Stimulated activated CD4-positive, alpha-beta T cell treated with anti-CD3 and anti-CD28 coated beads, Interleukin-1b, Interleukin-23, amount 100 ng/mL, for 4 hours (primary cell): Measurements from ENCODE around the gene MUTYH.
"Not testable (repeated sequence)": the region's sequence is repeated elsewhere in the genome, so short reads cannot be mapped to it uniquely, and the experiment has no call there.

Source experiments
- DNase-seq, 2 donors: peaks; one replicate each; pipeline ENCODE4 v3.0.0-alpha.2; 2020; ENCODE audit warnings: low read depth in 2 of 2

MUTYH gene

GRCh38 chr1:45321444-45321843, 18.8 kb downstream of the MUTYH start:
- no peak for DNase-seq

DNA sequence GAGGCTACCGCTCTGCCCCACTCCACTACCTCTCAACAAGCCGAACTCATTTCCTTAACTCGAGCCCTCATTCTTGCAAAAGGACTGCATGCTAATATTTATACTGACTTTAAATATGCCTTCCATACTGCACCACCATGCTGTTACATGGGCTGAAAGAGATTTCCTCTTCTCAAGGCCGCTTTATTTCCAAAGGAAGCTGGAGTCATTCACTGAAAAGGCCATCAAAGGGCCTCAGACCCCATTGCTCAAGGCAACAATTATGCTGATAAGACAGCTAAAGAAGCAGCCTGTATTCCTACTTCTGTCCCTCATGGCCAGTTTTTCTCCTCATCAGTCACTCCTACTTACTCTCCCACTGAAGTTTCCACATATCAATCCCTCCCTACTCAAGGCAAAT, 20.5 kb downstream of the MUTYH start:
- DNase-seq, result no peak

DNA sequence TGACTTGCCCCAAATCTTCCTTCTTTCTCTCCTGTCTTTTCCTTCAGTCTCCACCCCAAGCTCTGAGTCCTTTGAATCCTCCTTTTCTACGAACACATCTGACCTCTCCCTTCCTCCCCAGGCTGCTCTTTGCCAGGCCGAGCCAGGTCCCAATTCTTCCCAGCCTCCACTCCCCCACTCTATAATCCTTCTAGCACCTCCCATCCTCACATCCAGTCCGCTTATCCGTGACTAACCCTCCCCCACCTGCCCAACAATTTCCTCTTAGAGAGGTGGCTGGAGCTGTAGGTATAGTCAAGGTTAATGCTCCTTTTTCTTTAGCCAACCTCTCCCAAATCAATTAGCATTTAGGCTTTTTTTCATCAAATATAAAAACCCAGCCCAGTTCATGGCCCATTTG, 23.1 kb downstream of the MUTYH start:
- DNase-seq, result no peak

DNA sequence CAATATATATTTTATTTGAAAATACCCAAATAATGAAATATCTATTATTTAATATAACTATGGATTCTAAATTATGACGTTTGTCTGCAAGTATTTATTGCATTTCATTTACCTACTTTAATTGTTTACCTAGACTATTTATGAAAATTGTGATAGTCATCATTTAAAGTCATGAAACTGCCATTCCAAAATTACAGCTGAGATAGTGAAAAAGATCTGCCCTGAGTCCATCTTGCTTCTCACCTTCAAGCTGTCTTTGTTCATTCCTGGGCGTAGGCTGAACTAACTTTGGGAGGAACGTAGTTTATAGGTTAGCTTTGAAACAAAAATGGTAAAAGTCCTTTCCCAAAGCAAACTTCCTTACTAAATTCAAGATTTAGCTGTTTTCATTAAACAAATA, 26.0 kb downstream of the MUTYH start:
- no peak for DNase-seq

DNA sequence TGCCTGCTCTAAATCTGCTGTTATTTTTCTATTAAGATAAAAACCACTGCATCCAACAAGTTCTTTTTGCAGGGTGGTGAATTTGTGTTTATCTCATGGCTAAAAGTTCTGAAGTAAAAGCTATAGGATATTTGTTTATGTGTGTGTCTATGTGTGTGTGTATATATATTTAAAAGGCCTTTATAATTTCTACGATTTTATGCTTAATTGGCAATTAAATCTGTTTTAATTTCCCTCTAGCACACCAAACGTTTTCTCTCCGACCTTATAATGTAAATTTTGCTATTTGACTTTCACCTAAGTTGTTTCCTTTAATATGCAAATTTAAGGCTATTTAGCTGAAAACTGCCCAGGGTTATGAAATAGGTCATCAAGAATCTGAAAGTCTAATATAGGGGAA, 33.3 kb downstream of the MUTYH start:
- DNase-seq, result no peak

DNA sequence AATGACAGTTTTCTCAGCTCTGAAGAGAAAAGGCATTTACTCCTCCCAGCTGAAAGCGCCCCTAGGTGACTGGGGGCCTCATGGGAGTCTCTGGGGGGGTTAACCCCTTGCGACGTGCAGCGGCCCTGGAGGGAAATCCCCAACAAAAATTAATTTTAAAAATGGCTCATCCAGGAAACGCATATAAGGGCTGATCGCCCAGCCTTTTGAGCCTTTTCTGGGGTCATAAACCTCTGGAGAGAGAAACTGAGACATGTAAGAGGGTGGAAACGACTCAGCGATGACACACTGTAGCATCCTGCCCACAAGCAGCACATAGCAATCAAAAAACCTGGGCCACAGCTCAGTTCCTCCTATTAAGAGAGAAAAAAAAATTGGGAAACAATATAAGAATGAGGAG, 33.9 kb downstream of the MUTYH start:
- no peak for DNase-seq

DNA sequence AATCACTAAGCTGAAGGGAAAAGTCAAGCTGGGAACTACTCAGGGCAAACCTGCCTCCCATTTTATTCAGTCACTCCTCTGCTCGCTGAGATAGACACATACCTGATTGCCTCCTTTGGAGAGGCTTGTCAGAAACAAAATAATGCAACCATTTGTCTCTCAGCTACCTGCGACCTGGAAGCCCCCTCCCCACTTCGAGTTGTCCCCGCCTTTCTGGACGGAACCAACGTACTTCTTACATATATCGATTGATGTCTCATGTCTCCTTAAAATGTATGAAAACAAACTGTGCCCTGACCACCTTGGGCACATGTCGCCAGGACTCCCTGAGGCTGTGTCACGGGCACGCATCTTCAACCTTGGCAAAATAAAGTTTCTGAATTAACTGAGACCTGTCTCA, 35.0 kb downstream of the MUTYH start:
- no peak for DNase-seq

DNA sequence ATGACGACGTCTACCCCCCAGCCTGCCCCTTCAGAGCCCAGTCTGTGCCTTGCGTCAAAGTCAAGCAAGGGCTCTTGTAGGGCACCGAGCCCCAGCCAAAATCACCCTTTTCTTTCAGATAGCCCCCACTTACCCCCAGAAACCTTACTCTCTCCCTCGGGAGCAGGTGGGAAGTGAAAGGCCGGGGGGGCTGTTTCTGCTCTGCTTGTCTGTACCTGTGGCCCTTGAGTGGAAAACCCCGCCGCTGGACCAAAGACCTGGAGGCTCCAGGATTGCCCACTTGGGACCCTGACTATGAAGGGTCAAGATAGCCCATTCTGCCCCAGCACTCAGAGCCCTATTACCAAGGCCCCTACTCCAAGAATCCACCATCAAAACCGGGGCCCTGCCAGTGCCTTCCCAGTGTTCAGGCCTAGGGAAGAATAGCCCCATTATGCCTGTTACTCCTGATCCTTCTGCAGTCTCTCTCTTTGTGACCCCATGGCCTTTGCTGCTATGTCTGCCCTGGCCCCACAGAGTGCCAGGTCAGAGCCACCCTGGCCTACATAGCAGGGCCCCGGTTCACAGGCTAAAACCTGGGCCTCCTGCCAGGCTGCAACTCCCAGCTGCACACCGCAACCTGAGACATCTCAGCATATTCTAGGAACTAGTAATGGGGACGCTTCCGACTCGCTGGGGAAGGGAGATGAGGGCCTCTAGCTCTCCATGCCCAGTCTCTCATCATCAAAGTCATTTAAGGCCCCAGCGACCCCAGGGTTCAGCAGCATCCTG, 35.7 kb downstream of the MUTYH start:
- DNase-seq, result no peak

DNA sequence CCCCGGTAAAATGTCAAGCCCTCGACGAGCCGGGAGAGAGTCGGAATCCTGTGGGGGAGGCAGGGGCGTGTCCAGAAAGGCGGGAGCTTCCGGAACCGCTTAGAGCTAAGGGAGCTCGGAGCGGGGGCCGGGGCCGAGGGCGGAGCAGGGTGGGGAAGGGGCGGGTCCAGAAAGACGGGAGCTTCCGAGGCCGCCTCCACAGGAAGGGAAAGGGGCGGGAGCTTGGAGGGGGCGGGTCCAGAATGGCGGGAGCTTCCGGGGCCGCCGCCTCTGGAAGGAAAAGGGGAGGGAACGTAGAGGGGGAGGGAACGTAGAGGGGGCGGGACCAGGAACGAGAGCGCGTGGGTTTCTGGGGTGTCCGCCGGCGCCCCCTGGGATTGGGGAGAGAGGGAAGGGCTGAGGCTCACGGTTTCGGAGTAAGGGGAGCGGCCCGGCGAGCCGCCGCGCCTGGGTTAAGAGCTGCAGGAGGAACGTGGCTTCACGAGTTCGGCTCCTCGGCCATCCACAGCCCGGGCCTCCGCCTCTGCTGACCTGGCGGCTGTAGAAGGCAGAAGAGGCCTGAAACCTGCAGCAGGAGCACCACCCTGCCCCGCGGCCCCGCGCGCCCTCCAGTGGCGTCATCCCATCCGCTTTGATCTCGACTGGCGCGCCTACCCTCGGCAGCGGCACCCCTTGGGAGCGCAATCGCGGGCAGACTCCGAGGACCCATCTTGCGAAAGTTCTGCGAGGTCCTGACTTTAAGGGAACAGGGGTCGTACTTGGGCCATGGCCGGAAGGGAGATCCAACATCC, 36.5 kb downstream of the MUTYH start:
- peak; percentile 99 for DNase-seq

GRCh38 chr1:45302505-45303150, 37.6 kb downstream of the MUTYH start:
- DNase-seq, result no peak

DNA sequence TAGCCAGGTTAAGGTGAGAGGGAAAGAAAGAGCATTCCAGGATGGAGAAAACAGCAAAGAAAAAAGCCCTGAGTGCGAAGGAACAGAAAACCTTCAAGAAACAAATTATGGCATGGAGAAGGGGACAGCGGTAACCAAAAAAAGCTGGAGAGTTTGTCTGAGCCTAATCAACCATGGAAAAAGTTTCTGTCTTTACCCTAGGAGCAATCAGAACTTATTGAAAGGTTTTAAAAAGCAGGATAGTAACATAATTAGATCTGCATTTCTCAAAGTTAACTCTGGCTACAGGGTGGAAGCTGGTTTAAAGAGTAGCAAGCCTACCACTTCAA, 39.6 kb downstream of the MUTYH start:
- no peak for DNase-seq

GRCh38 chr1:45299981-45300668, 40.1 kb downstream of the MUTYH start:
- DNase-seq, result peak in 1 of 2 donors; percentile 18

- no peak for DNase-seq
Measured at GRCh38 chr1:45299296-45299695, 40.9 kb downstream of the MUTYH start.

DNA sequence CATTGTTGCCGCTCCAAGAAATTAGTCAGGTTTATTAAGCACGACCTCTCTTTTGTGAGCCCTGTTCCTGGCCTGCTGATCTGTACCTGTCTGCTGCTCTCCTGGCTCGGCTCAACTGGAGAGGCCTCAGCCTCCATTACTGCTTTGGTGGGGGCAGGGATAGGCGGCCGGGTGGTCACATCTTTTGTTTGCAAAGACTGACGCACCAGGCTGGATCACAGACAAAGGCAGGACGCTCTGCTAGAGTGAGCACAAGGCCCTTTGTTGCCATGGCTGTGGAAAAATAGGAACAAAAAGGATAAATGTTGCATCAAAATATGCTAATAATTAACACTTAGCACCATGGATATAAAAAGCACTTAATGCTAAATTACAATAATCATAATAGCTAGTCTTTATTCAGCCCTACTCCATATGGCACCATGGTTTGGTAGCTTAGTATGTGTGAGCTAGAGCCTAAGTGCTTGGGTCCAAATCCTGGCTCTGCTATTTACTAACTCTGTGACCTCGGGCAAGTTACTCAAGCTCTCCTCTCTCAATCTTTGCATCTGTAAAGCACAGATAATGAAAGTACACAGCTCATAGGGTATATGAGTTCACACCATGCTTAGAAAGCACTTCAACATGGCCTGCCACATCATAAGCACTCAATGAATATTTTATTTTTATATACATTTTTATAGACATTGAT, 42.4 kb downstream of the MUTYH start:
- DNase-seq, result no peak

- DNase-seq, result no peak
Measured at GRCh38 chr1:45291716-45292115, 48.5 kb downstream of the MUTYH start.

DNA sequence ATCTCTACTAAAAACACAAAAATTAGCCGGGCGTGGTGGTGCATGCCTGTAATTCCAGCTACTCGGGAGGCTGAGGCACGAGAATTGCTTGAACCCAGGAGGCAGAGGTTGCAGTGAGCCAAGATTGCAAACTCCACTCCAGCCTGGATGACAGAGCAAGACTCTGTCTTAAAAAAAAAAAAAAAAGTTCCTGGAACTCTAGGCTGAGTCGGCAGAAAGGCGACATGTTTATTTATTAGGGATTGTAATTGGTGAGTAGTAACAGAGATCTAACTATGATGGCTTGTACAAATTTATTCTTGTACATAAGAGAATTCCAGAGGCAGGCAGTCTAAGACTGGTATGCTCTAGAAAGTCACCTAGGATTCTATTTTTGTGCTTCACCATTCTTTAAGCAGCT, 49.2 kb downstream of the MUTYH start:
- DNase-seq, result not testable (repeated sequence)

GRCh38 chr1:45286521-45286920, 53.7 kb downstream of the MUTYH start:
- DNase-seq, result not testable (repeated sequence)

- not testable (repeated sequence) for DNase-seq
Measured at GRCh38 chr1:45284858-45285257, 55.4 kb downstream of the MUTYH start.

DNA sequence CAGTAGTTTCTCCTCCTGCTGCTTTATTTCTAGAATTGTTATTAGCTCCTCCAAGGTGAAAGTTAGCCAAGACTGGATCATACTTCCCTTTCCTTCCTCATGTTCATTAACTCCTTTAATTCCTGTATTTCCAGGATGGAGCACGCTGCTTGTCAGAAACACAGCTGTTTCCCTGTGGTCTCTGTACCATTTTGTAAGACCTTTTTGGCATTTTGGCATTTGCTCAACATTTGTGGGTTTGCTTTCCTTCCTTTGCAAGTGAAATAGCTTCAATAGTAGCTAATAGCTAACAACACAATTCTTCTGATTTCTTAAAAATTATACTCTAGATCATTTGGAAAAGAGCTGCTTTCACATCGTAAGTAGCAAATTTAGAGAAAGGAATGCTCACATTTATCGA, 57.9 kb downstream of the MUTYH start:
- DNase-seq, result no peak
